Measurements from ENCODE around the gene MAEA. TPM values are rescaled to one million over a fixed set of nuclear protein-coding genes. Genes with fewer than 3 reads are reported as not detected.

The MAEA gene
- total RNA-seq, 2 donors from 2014 or later, result 65.8 to 124 TPM

DNA sequence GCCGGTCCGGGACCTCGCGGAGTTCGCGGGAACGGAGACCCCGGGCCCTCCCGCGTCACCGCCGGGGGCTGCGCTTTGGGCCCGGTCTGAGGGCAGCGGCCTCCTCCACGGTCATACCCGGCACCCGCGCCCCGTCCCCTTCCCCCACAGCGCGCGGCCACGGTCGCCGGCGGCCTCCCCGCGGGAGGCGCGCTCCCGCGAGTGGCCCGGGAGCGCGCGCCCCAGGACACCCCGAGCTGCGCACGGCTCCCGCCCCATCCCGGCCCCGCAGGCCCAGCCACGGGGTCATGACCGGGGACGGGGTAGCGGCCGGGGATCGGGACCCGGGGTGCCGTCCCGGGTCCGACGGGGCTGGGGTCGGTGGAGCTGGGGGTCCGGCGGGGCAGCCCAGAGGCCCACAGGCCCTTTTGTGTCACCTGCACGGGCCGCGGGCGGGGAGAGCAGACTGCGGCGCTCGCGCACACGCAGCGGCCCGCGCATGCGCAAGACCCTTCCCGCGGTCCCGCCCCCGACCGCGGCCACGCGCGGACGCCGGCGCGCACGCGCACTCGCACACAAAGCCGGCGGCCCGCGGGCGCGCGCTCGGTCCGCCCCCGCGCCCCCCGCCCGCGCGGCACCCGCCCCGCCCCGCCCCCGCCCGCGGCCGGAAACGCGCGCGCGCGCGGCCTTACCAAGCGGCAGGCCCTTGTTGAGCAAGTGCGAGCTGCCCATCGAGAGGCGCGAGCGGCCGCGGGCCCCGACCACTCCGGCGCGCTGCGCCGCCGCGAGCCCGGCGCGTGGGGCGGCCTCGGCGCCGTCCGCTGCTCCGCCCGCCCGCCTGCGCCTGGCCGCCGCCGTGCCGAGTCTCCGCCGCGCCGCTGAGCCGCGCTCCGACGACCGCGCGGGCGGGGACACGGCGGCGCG is 41.2 kb upstream of the MAEA start, which contains the start of gene CTBP1:
Gene CTBP1, minus strand, starts transcription at position 886 of the 903 bp plus-strand sequence. CDS start 7,799 bp downstream, outside the sequence.
- no peaks in the 10 kb centered on the region for H3K36me3 ChIP-seq
- H3K9me3 ChIP-seq, result no peaks in the 10 kb centered on the region
- H3K4me3 ChIP-seq, result peak within 1 kb of the TSS; percentile 97
- TF ChIP-seq, protein P1, sequence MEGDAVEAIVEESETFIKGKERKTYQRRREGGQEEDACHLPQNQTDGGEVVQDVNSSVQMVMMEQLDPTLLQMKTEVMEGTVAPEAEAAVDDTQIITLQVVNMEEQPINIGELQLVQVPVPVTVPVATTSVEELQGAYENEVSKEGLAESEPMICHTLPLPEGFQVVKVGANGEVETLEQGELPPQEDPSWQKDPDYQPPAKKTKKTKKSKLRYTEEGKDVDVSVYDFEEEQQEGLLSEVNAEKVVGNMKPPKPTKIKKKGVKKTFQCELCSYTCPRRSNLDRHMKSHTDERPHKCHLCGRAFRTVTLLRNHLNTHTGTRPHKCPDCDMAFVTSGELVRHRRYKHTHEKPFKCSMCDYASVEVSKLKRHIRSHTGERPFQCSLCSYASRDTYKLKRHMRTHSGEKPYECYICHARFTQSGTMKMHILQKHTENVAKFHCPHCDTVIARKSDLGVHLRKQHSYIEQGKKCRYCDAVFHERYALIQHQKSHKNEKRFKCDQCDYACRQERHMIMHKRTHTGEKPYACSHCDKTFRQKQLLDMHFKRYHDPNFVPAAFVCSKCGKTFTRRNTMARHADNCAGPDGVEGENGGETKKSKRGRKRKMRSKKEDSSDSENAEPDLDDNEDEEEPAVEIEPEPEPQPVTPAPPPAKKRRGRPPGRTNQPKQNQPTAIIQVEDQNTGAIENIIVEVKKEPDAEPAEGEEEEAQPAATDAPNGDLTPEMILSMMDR (IDR thresholded peaks at IDR 0.05), result no peak
- H3K9ac ChIP-seq (ENCODE audit: low read depth in 2 of 2, low read length in 2 of 2), result peak within 1 kb of the TSS; percentile 92 to 93
- H3K27ac ChIP-seq, result peak within 1 kb of the TSS; percentile 99
- peaks cover 26% of the 10 kb centered on the region for H3K4me1 ChIP-seq
- peak; percentile 77 for DNase-seq
- intact Hi-C loops (cut with DNase I), result loop anchor here (5.0 kb wide), 1 partner anchor 81 kb away; no protein-coding TSS in a partner anchor
- H3K27me3 ChIP-seq, result no peaks in the 10 kb centered on the region

- Histone ChIP-seq H3K9ac (ENCODE audit: low read depth in 2 of 2, low read length in 2 of 2) (peak overlapping the region; percentile 81 to 92), H3K4me1 (peaks cover 26% of the 10 kb centered on the region), H3K4me3 (peak overlapping the region; percentile 62), H3K27ac (peak overlapping the region; percentile 94), H3K9me3 (no peaks in the 10 kb centered on the region), H3K27me3 (no peaks in the 10 kb centered on the region), H3K36me3 (no peaks in the 10 kb centered on the region)
- intact Hi-C loops (cut with DNase I), result loop anchor here (5.0 kb wide), 1 partner anchor 82 kb away; no protein-coding TSS in a partner anchor
- peak; percentile 82 for DNase-seq
- TF ChIP-seq, protein P1 (IDR thresholded peaks at IDR 0.05), result no peak
Observed at GRCh38 chr4:1249148-1249730, 40.5 kb upstream of the MAEA start.

- Histone ChIP-seq H3K27me3 (no peaks in the 10 kb centered on the region), H3K9ac (ENCODE audit: low read depth in 2 of 2, low read length in 2 of 2) (peak overlapping the region; percentile 81 to 92), H3K4me3 (peak overlapping the region; percentile 62), H3K27ac (peak overlapping the region; percentile 94), H3K36me3 (no peaks in the 10 kb centered on the region), H3K4me1 (peaks cover 22% of the 10 kb centered on the region), H3K9me3 (no peaks in the 10 kb centered on the region)
- TF ChIP-seq, protein P1 (IDR thresholded peaks at IDR 0.05), result no peak
- DNase-seq, result no peak
- intact Hi-C loops (cut with DNase I), result loop anchor here (5.0 kb wide), 2 partner anchors 83 to 92 kb away; no protein-coding TSS in a partner anchor
Observed at GRCh38 chr4:1249731-1250526, 39.8 kb upstream of the MAEA start.

DNA sequence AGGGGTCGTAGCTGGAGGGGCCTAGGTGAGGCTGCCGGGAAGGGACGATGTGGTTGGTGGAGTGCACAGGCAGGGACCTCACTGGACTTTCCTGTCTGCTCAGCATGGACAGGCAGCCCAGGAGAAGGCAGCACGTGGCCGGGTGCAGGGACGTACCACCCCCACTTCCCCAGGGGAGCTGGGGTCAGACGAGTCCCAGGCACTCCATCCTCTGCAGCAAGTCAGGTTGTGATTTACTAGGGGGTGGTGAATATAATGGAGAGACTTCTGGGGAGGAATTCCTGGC is 39.2 kb upstream of the MAEA start:
- no peak for DNase-seq
- peak overlapping the region in 1 of 2 donors; percentile 81 for H3K9ac ChIP-seq (ENCODE audit: low read depth in 2 of 2, low read length in 2 of 2)
- H3K27me3 ChIP-seq, result no peaks in the 10 kb centered on the region
- no peaks in the 10 kb centered on the region for H3K9me3 ChIP-seq
- H3K27ac ChIP-seq, result peak overlapping the region; percentile 94
- H3K36me3 ChIP-seq, result no peaks in the 10 kb centered on the region
- intact Hi-C loops (cut with DNase I), result loop anchor here (5.0 kb wide), 1 partner anchor 92 kb away; no protein-coding TSS in a partner anchor
- peaks cover 22% of the 10 kb centered on the region for H3K4me1 ChIP-seq
- TF ChIP-seq, protein P1 (IDR thresholded peaks at IDR 0.05), result no peak
- no peak overlapping the region for H3K4me3 ChIP-seq
